A549 treated with AZD9567 at 1 μM for 4 hours (cell line): Measurements from ENCODE around the gene ITFG1. TPM values are rescaled to one million over a fixed set of nuclear protein-coding genes. Genes with fewer than 3 reads are reported as not detected.

Experiments
- total RNA-seq: library from RNA; stranded (reverse); fragments of 200-300 nt; extraction: Qiagen RNA extraction; gene quantifications from 5 replicates; pipeline ENCODE4 v1.2.3, GENCODE V29; 2022; ENCODE audit not compliant: insufficient read depth

The ITFG1 gene
- 39.4 to 43.0 TPM (median 41.0 TPM) in 5 replicates for total RNA-seq

DNA sequence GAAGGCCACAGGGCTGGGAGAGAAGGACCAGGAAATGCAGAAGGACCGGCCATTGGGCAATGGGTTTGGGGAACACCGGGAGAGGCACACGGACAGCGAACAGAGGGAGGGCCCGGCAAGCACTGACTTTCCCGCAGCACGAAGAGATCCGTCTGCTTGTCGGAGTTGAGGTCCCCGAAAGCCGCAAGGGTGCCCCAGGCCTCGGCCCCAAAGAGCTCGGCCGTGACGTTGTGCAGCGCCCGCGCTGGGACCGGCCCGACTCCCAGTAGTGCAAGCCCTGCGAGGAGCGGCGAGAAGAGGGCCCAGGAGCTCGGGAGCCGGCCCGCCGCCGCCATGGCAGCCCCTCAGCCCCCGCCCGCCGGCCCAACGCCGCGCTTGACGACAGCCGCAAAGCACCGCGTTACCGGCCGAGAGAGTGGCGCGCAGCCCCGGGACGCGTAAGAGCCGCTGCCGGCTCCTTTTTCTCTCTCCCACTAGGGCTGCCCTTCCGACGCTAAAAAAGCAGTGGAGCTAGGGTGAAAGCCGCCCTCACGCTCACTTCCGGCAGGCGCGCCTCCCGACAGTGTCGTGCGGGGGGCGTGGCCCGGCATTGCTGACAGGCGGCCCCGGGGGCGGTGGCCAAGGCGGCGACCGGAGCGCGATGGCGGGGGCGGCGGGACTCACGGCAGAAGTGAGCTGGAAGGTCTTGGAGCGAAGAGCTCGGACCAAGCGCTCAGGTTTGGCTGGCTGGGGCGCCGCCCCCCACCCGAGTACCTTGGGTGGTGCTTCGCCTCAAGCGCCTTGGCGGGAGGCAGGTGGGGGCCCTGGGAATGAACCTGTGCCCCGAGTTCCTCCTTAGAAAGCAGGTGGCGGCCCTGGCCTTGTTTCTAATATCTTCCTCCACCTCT, at the start of gene ITFG1, which contains the start of gene PHKB:
ITFG1 (minus strand) TSS at position 353 of the 887 bp plus-strand sequence; CDS start at position 335, 18 bp downstream.
PHKB (plus strand) TSS at position 621 of the 887 bp plus-strand sequence; CDS start at position 641, 20 bp downstream.

GRCh38 chr16:47143677-47144558, 316.9 kb downstream of the ITFG1 start, which contains the start of gene NETO2:
Gene NETO2, minus strand, starts transcription at chr16:47143945. Its CDS starts 333 bp downstream, at chr16:47143612.

Other genes starting within 250 kb of the ITFG1 start
- 26.5 to 30.1 TPM (median 28.5 TPM) in 5 replicates for gene PHKB, start 268 bp upstream of the ITFG1 start, total RNA-seq